Hepatocyte (in vitro differentiated cells): Measurements from ENCODE around the gene PPIP5K1.

Source experiments
- EZH2 ChIP-seq: fragments of 200-600 bp; sonication (generic); IDR thresholded peaks from 2 replicates; pipeline ENCODE4 v1.6.1; 2016; ENCODE audit warnings: antibody characterized with exemption, mild to moderate bottlenecking, borderline replicate concordance
- TF ChIP-seq, protein P1 (sequence below): fragments of 200-600 bp; sonication (generic); IDR thresholded peaks from 2 replicates; pipeline ENCODE4 v1.5.1; 2016; ENCODE audit warnings: antibody characterized with exemption, mild to moderate bottlenecking; ENCODE audit not compliant: poor library complexity

DNA sequence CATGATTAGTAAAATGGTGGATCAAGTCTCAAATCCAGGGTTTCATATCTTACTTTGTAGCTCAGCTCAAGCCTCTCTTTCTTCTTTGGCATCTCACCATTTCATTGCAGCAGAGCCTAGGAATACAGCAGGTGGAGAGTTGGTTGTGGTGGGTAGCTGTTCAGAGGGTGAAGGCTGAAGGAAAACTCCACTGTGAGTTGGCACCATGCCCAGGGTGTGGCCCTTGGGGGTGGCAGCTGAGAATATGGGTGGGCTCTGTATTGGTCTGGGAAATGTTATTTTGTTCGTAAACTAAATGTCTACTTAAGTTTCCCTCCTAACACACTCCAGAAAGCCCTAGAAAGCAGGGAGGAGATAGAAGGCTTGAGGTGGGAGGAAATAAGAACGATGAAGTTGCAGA, 74.3 kb downstream of the PPIP5K1 start:
- no peak for TF ChIP-seq EZH2
- TF ChIP-seq, protein P1, sequence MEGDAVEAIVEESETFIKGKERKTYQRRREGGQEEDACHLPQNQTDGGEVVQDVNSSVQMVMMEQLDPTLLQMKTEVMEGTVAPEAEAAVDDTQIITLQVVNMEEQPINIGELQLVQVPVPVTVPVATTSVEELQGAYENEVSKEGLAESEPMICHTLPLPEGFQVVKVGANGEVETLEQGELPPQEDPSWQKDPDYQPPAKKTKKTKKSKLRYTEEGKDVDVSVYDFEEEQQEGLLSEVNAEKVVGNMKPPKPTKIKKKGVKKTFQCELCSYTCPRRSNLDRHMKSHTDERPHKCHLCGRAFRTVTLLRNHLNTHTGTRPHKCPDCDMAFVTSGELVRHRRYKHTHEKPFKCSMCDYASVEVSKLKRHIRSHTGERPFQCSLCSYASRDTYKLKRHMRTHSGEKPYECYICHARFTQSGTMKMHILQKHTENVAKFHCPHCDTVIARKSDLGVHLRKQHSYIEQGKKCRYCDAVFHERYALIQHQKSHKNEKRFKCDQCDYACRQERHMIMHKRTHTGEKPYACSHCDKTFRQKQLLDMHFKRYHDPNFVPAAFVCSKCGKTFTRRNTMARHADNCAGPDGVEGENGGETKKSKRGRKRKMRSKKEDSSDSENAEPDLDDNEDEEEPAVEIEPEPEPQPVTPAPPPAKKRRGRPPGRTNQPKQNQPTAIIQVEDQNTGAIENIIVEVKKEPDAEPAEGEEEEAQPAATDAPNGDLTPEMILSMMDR, result no peak
